NOMO-1 (cell line): ENCODE measurements around the gene RNF151.
"Not testable (repeated sequence)": the region's sequence is repeated elsewhere in the genome, so short reads cannot be mapped to it uniquely, and the experiment has no call there.

Source experiments
- DNase-seq, 2 experiments: peaks; one replicate each; lab custom pipeline; 2025; ENCODE audit not compliant: unreplicated experiment in 2 of 2; lab: John Stamatoyannopoulos, UW

Gene RNF151

GRCh38 chr16:1966460-1966859, at the start of gene RNF151:
Gene RNF151 (plus strand): TSS chr16:1966856. CDS start chr16:1966882, 26 bp downstream.
- no peak for DNase-seq

DNA sequence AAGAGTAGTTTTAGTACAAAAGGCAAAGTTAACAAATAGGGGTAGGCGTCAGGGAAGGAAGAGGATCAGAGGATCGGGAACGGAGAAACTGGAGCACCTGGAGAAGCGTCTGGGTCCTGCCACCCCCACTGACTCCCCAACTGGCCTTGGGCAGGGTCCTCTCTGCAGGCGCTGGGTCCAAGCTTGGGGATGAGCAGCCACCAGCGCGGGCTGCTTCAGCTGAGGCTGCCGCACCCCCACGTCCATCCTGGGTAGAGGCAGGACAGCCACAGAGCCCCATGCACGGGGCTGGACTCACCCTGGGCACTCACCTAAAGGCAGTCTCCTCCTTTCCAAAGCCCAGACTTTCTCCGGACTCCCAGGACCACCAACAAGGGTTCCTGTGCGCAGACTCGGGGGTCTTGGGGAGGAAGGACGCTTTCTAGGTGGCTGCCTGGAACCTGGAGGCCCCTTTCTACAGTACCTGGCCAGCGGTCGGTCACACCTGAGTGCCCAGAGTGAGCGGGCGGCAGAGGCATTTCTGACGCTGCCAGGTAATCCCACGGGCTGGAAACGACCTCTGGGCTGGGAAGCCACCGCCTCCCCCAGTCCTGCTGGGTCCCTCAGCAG, 49.5 kb upstream of the RNF151 start:
- DNase-seq: no peak

DNA sequence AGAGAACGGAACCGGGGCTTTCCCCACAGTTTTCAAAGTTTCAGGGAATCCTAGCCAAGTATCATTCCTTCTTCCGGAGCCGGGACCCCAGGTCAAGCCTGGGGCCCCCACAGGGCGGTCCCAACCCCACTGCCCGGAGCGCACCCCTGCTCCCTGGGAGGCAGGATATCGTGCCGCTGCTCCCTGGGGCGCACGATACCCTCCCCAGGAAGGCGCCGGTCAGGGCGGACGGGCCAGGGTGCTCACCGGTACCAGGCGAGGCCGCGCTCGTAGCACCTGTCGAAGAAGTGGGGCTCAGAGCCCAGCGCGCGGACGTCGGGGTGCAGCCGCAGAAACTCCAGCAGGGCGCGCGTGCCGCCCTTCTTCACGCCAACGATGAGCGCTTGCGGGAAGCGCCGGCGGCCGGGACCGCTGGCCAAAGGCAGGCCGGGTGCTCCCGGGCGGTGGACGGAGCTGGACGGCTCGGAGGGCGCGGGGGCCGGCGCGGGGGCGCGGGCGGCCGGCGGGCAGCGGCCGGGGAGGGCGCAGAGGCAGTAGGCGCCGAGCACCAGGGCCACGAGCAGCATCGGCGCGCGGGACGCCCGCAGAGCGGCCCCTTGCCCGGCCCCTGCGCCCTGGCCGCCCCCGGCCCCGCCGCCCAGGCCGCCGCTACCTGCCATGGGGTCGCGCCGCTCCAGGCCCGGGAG, 48.8 kb upstream of the RNF151 start:
- DNase-seq: no peak

GRCh38 chr16:1918351-1919326, 48.0 kb upstream of the RNF151 start, which contains the start of gene HS3ST6:
Gene HS3ST6 (minus strand): TSS chr16:1918415. CDS start chr16:1918323, 92 bp downstream.
- DNase-seq: no peak

DNA sequence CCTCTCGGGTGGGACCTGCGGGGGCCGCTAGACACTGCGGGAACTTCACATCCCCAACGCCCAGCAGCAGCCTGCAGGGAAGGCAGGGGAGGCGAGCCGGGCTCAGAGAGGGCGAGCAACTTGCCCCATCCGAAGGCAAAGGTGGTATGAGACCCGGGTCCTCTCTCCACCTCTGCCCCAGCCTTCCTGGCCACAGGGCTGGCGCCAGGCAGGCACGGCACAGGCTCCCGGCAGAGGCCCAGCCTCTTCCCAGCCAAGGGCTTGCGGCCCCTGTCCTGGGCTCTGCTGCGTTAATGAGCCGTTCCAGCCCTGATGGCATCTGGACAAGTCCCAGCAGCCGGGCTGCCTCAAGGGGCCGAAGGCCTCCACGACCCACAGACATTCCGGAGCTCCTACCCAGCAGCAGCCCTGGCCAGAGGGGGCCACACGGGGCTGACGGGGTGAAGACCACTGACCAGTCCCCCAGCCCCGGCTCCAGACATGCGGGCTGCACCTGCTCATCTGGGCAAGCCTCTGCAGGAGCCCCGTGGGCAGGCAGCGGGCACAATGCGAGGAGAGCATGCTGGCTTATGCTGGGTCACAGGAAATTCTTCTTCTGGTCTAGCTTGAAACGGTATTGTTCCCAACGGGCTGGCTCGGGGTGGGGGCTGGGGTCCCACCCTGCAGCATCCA, 47.2 kb upstream of the RNF151 start:
- DNase-seq: no peak

- not testable (repeated sequence) for DNase-seq
Observed at GRCh38 chr16:1920122-1920521, 46.5 kb upstream of the RNF151 start.

GRCh38 chr16:1920727-1921171, 45.9 kb upstream of the RNF151 start:
- peak; percentile 54 to 61 for DNase-seq

DNA sequence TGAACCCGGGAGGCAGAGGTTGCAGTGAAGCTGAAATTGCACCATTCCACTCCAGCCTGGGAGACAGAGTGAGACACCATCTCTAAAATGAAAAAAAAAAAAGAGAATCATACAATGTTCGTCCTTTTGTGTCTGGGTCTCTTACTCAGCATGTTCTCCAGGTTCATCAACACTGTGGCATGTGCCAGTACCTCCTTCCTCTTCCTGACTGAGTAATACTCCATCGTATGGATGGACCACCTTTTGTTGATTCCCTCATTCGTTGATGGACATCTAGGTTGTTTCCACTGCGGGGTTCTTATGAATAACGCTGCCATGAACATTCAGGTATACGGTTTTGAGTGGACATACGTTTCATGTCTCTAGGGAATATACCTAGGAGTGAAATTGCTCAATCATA, 44.3 kb upstream of the RNF151 start:
- DNase-seq: no peak

GRCh38 chr16:1923299-1924034, 43.2 kb upstream of the RNF151 start:
- no peak for DNase-seq

DNA sequence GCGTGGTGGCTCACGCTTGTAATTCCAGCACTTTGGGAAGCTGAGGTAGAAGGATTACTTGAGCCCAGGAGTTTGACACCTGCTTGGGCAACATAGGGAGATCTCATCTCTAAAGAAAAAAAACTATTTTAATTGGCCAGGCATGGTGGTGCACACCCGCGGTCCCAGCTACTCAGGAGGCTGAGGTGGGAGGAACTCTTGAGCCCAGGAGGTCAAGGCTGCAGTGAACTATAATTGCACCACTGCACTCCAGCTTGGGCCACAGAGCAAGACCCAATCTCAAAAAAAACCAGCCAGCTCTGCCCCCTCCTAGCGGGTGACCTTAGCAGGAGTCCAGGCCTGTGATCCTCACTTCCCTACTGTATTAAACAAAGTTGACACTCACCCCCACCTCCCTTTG, 42.6 kb upstream of the RNF151 start:
- DNase-seq: no peak

DNA sequence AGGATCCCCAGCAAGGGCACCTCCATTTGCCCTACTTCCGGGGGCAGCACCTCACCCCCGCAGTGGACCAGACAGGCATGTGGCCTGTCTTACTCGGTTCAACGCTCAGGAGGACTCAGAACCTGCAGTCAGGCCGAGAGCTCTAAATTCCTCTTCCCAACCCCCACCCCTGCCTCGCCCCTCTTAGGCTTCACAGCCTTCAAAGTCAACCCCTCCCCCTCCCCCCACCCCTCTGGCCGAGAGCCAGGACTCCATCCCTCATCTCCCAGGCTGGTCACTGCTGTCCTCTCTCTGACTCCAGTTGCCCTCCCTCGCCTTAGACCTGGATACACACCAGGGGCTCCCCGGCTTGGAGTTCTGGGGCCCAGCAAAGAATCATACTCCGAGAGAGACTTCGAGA, 40.4 kb upstream of the RNF151 start:
- no peak for DNase-seq

DNA sequence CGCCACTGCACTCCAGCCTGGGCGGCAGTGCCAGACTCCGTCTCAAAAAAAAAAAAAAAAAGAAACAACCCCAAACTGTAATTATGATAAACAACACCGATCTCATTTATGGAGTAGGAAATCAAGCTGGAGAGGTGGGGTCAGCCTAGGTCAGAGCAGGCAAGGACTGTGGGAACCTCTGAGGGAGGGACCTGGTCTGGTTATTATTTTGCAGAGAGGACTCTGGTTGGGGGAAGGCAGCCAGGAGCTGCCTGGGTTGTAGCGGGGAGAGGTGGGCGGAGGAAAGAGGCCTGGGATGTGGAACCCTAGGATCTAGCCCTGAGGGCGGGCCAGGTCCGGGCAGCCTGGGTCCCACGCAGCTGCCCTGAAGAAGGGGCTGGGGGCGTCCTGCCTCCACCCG, 37.6 kb upstream of the RNF151 start:
- peak; percentile 28 to 43 for DNase-seq

DNA sequence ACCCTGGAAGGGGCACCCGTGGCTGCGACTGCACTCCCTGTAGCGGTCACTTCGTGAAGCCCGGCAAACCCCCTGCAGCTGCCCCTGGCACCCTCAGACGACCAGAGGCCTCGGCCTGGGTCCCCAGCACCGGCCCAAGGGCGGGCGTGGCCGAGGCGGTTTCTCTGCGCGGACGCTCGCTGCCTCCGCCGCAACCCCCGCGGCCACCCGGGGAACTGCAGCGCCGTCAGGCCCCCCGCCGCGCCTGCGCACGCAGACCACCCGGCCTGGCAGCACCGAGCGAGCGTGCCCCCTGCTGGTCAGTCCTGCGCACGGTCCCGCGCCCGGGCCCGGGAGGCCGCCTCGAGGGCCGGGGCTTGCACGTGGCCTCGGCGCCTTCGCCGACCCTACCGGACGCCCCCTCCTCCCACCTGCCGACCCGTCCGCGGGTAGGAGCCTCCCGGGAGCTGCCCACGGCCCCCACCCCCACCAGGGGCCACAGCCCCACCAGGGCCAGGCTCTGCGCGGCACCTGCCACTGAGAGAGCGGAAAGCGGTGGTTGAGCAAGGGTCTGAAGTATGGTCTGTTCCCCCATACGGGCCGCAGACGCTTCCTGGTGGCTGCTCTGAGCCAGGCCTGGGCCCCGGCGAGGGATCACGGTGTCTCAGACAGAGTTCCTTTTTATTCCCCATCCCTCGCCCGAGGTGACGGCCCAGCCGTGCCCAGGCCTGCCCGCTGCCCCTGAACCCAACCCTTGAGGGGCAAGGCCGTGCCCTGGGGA, 36.9 kb upstream of the RNF151 start:
- peak; percentile 84 to 89 for DNase-seq

DNA sequence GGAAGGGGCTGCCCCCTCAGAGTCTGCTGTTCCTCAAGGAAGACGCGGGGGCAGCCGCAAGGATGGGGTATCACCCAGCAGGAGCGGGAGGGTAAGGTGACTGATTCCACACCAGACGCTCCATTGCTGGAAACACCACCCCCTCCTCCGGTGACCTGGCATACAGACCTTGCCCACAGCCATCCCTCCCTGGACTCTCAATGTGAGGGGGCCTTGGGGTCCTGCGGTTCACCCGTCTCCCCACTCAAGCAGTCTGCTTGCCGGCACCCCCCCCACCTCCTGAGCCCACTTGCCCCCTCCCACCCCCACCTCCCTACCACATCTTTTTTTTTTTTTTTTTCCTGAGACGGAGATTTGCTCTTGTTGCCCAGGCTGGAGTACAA, 36.3 kb upstream of the RNF151 start:
- DNase-seq: no peak

- no peak for DNase-seq
Observed at GRCh38 chr16:1932050-1933028, 34.3 kb upstream of the RNF151 start.

GRCh38 chr16:1933097-1933661, 33.5 kb upstream of the RNF151 start:
- DNase-seq: no peak

- no peak for DNase-seq
Observed at GRCh38 chr16:1936945-1937479, 29.6 kb upstream of the RNF151 start.

GRCh38 chr16:1938316-1938715, 28.3 kb upstream of the RNF151 start:
- DNase-seq: peak; percentile 81 to 92
